Gastroesophageal sphincter (tissue), 4 donors: ENCODE data around the gene VPS4B. TPM values are rescaled to one million over a fixed set of nuclear protein-coding genes. Genes with fewer than 3 reads are reported as not detected.
"Not testable (repeated sequence)": the region's sequence is repeated elsewhere in the genome, so short reads cannot be mapped to it uniquely, and the experiment has no call there.

ENCODE experiments used
- ATAC-seq: fragments of 150-250 bp; one replicate; pipeline ENCODE4 v1.9.1; 2016; ENCODE audit warnings: mild to moderate bottlenecking, moderate library complexity
- H3K27ac ChIP-seq, 4 donors: fragments of 200-600 bp; sonication (generic) in 3 of 4; 1 replicate in 3 of 4; 2 replicates in 1 of 4; pipeline ENCODE4 v1.5.1; 2016 to 2019
- H3K27me3 ChIP-seq: fragments of 200-600 bp; sonication (generic); one replicate; pipeline ENCODE4 v1.5.1; 2019
- H3K36me3 ChIP-seq, 2 donors: fragments of 200-600 bp; sonication (generic); one replicate each; pipeline ENCODE4 v1.5.1; 2019; ENCODE audit warnings: control low read depth in 1 of 2
- H3K4me1 ChIP-seq, 3 donors: fragments of 200-600 bp; sonication (generic); 1 replicate in 2 of 3; 2 replicates in 1 of 3; pipeline ENCODE4 v1.5.1; 2016 to 2019; ENCODE audit warnings: control low read depth in 2 of 3
- H3K4me3 ChIP-seq, 2 donors: fragments of 200-600 bp; sonication (generic); one replicate each; pipeline ENCODE4 v1.5.1; 2019; ENCODE audit warnings: mild to moderate bottlenecking in 1 of 2, moderate library complexity in 1 of 2
- H3K9me3 ChIP-seq, 3 donors: fragments of 200-600 bp; sonication (generic); one replicate each; pipeline ENCODE4 v1.5.1; 2017 to 2019; ENCODE audit warnings: control low read depth in 2 of 3
- CTCF ChIP-seq, 4 experiments: fragments of 200-600 bp in 2 of 4; fragments of 450-650 bp in 2 of 4; sonication (generic) in 1 of 4; IDR thresholded peaks; one replicate each; pipeline ENCODE4 v1.5.1; 2017 to 2019; ENCODE audit warnings: antibody characterized with exemption in 4 of 4, mild to moderate bottlenecking in 2 of 4, moderate library complexity in 2 of 4
- EP300 ChIP-seq: sonication (generic); formaldehyde crosslinking; IDR thresholded peaks from one replicate; pipeline ENCODE4 v1.6.1; 2017; ENCODE audit warnings: antibody characterized with exemption, mild to moderate bottlenecking
- POLR2A ChIP-seq, 2 donors: fragments of 450-650 bp; IDR thresholded peaks; one replicate each; pipeline ENCODE4 v1.6.1; 2017; ENCODE audit warnings: antibody characterized with exemption in 2 of 2, mild to moderate bottlenecking in 2 of 2, moderate library complexity in 1 of 2
- POLR2AphosphoS5 ChIP-seq: sonication (generic); formaldehyde crosslinking; IDR thresholded peaks from one replicate; pipeline ENCODE4 v1.6.1; 2017; ENCODE audit warnings: antibody characterized with exemption
- WGBS, 2 donors: methylation state at CpG; one replicate each; pipeline ENCODE4 v1.1.5; 2018; ENCODE audit warnings: low coverage in 1 of 2; 5-methylcytosine and 5-hydroxymethylcytosine counted together
- total RNA-seq, 4 donors: library from RNA; depleted of rRNA; stranded (reverse); fragments of >200 nt; gene quantifications; one replicate each; pipeline ENCODE4 v1.1.0, GENCODE V29; 2016

VPS4B gene
- total RNA-seq, 4 donors from 2014 or later, result 32.3 to 48.0 (median 33.0) TPM

- 84 to 86% methylated on average over 2 of the region's 2 CpGs for WGBS, 2 donors
- Histone ChIP-seq H3K4me1 (no peaks in the 10 kb centered on the region), H3K4me3 (no peak overlapping the region), H3K27me3 (peaks cover 8% of the 10 kb centered on the region), H3K9me3 (no peaks in the 10 kb centered on the region), H3K27ac (no peak overlapping the region), H3K36me3 (no peaks in the 10 kb centered on the region)
- ATAC-seq, result no peak
- TF ChIP-seq EP300 (no peak), POLR2AphosphoS5 (no peak), CTCF (IDR thresholded peaks at IDR 0.05) (no peak), POLR2A (IDR thresholded peaks at IDR 0.05) (no peak)
Observed at GRCh38 chr18:63464434-63464833, 42.2 kb upstream of the VPS4B start.

GRCh38 chr18:63460414-63460813 is 38.1 kb upstream of the VPS4B start:
- Histone ChIP-seq H3K4me3 (no peak overlapping the region), H3K27ac (no peak overlapping the region), H3K4me1 (no peaks in the 10 kb centered on the region), H3K36me3 (no peaks in the 10 kb centered on the region), H3K9me3 (no peaks in the 10 kb centered on the region), H3K27me3 (peaks cover 8% of the 10 kb centered on the region)
- no peak for ATAC-seq
- 57 to 67% methylated on average over 1 of the region's 1 CpG for WGBS, 2 donors
- no peak for TF ChIP-seq CTCF (IDR thresholded peaks at IDR 0.05)

- ATAC-seq, result no peak
Observed at GRCh38 chr18:63457977-63458376, 35.7 kb upstream of the VPS4B start.

GRCh38 chr18:63454497-63454896 is 32.2 kb upstream of the VPS4B start:
- 88 to 93% methylated on average over 3 to 8 of the region's 8 CpGs for WGBS, 2 donors
- no peak for ATAC-seq
- no peak for TF ChIP-seq EP300
- TF ChIP-seq CTCF (IDR thresholded peaks at IDR 0.05), result no peak
- no peak for TF ChIP-seq POLR2A (IDR thresholded peaks at IDR 0.05)
- no peak for TF ChIP-seq POLR2AphosphoS5
- H3K27ac ChIP-seq, result no peak overlapping the region
- H3K4me3 ChIP-seq, result no peak overlapping the region
- H3K4me1 ChIP-seq, result no peaks in the 10 kb centered on the region
- H3K27me3 ChIP-seq, result no peaks in the 10 kb centered on the region
- H3K9me3 ChIP-seq, result no peaks in the 10 kb centered on the region
- no peaks in the 10 kb centered on the region for H3K36me3 ChIP-seq

More at GRCh38 chr18:63457977-63458376, 35.7 kb upstream of the VPS4B start:
- Histone ChIP-seq H3K4me1 (no peaks in the 10 kb centered on the region), H3K27me3 (peaks cover 4% of the 10 kb centered on the region), H3K9me3 (no peaks in the 10 kb centered on the region), H3K4me3 (no peak overlapping the region), H3K36me3 (no peaks in the 10 kb centered on the region), H3K27ac (no peak overlapping the region)
- TF ChIP-seq POLR2A (IDR thresholded peaks at IDR 0.05) (no peak), CTCF (IDR thresholded peaks at IDR 0.05) (no peak), EP300 (no peak), POLR2AphosphoS5 (no peak)
- 60 to 100% methylated on average over 2 of the region's 6 CpGs for WGBS, 2 donors

GRCh38 chr18:63452751-63453150 is 30.5 kb upstream of the VPS4B start:
- not testable (repeated sequence) for H3K27me3 ChIP-seq, H3K4me1 ChIP-seq, H3K36me3 ChIP-seq, H3K4me3 ChIP-seq, ATAC-seq, H3K9me3 ChIP-seq, H3K27ac ChIP-seq
- 73 to 88% methylated on average over 5 of the region's 5 CpGs for WGBS, 2 donors
